ENCODE data around the gene MAST1.

DNA sequence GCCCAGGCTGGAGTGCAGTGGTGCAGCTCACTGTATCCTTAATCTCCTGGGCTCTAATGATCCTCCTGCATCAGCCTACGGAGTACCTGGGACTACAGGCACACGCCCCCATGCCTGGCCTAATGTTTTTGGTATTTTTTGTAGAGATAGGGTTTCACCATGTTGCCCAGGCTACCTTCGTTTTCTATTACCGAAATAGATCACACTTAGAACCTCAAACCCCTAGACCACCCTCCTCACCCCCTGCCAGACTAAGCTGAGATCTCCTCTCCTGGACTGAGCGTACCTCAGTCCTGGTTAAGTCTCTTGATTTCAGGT lies 48.3 kb downstream of the MAST1 start:
- TF ChIP-seq POLR2A (IDR thresholded peaks at IDR 0.05): no peak
- TF ChIP-seq, protein P1, sequence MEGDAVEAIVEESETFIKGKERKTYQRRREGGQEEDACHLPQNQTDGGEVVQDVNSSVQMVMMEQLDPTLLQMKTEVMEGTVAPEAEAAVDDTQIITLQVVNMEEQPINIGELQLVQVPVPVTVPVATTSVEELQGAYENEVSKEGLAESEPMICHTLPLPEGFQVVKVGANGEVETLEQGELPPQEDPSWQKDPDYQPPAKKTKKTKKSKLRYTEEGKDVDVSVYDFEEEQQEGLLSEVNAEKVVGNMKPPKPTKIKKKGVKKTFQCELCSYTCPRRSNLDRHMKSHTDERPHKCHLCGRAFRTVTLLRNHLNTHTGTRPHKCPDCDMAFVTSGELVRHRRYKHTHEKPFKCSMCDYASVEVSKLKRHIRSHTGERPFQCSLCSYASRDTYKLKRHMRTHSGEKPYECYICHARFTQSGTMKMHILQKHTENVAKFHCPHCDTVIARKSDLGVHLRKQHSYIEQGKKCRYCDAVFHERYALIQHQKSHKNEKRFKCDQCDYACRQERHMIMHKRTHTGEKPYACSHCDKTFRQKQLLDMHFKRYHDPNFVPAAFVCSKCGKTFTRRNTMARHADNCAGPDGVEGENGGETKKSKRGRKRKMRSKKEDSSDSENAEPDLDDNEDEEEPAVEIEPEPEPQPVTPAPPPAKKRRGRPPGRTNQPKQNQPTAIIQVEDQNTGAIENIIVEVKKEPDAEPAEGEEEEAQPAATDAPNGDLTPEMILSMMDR (IDR thresholded peaks at IDR 0.05): no peak
